22Rv1 (cell line): ENCODE results near the gene CDH10.

Experiments used
- ZFX ChIP-seq: fragments of 450-650 bp; IDR thresholded peaks from 2 replicates; pipeline ENCODE4 v1.6.1; 2017; ENCODE audit warnings: antibody characterized with exemption, borderline replicate concordance
- TF ChIP-seq, protein P1 (sequence below): fragments of 450-650 bp; IDR thresholded peaks from 2 replicates; pipeline ENCODE4 v1.5.1; 2017; ENCODE audit warnings: mild to moderate bottlenecking

DNA sequence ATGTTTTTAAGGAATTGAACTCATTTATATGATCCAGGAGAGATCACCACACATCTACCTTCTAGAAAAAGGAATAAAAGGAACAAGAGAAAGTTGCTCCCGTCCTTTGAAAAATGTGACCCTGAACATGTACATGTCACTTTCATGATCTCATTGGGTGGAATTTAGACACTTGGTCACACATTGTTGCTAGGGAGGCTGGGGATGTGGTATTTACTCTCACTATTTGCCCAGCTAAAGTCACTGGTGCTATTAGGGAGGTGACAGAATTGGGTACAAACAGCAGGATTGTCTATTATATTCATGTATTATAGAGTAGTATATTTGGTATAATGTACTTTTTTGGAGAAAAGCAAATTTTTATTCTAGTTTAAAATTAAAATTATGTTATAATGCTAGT lies 2.1 kb upstream of the CDH10 start:
- TF ChIP-seq, protein P1, sequence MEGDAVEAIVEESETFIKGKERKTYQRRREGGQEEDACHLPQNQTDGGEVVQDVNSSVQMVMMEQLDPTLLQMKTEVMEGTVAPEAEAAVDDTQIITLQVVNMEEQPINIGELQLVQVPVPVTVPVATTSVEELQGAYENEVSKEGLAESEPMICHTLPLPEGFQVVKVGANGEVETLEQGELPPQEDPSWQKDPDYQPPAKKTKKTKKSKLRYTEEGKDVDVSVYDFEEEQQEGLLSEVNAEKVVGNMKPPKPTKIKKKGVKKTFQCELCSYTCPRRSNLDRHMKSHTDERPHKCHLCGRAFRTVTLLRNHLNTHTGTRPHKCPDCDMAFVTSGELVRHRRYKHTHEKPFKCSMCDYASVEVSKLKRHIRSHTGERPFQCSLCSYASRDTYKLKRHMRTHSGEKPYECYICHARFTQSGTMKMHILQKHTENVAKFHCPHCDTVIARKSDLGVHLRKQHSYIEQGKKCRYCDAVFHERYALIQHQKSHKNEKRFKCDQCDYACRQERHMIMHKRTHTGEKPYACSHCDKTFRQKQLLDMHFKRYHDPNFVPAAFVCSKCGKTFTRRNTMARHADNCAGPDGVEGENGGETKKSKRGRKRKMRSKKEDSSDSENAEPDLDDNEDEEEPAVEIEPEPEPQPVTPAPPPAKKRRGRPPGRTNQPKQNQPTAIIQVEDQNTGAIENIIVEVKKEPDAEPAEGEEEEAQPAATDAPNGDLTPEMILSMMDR: no peak
- no peak for TF ChIP-seq ZFX
